ENCODE data around the gene TSPYL6. TPM values are rescaled to one million over a fixed set of nuclear protein-coding genes. Genes with fewer than 3 reads are reported as not detected.

The TSPYL6 gene
- total and polyA plus RNA-seq, 12 donors, result 0.11 TPM; not detected in 11

DNA sequence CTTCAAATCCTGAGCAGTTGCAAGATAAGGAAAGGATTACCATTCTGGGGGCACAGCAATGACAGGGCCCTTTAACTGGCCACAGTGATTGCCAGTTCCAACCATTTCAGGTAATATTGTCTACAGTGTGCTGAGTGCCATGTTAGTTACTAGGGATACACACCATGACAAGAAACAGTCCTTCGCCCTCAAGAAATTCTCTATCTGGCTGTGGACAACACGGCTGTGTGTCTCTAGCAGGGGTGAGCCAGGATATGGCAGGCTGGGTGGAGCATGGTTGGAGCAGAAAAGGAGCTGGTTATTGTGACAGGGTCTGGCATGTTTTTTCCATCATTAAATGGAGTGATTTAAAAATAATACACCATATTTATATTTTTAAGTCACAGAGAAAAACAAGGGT, 31.0 kb downstream of the TSPYL6 start:
- WGBS, 4 donors, result 90 to 97% (median 93%) methylated on average over 2 of the region's 2 CpGs
- intact Hi-C loops (cut with DNase I), result no loop called here
- DNase-seq, result no peak
- H3K36me3 ChIP-seq (replicated peaks in 1 of 2), result no peaks in the 10 kb centered on the region
- no peak overlapping the region for H3K4me3 ChIP-seq
- H3K9me3 ChIP-seq (replicated peaks in 1 of 3), result no peaks in the 10 kb centered on the region
- no peak for TF ChIP-seq CTCF (IDR thresholded peaks at IDR 0.05)
- TF ChIP-seq POLR2A (IDR thresholded peaks at IDR 0.05), result no peak
- peaks cover 0 to 14% of the 10 kb centered on the region in 2 donors for H3K4me1 ChIP-seq (replicated peaks in 1 of 2)
- H3K27ac ChIP-seq, result no peak overlapping the region
- H3K27me3 ChIP-seq, result no peaks in the 10 kb centered on the region

DNA sequence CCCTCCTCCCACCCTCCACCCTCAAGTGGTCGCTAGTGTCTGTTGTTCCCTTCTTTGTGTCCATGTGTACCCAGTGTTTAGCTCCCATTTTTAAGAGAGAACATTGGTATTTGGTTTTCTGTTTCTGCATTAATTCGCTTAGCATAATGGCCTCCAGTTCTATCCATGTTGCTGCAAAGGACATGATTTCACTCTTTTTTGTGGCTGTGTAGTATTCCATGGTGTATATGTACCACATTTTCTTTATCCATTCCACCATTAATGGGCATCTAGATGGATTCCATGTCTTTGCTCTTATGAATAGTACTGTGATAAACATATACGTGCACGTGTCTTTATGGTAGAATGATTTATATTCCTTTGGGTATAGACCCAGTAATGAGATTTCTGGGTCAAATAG, 42.9 kb downstream of the TSPYL6 start:
- H3K9me3 ChIP-seq (replicated peaks in 1 of 3), result peaks cover 0 to 4% (median 0%) of the 10 kb centered on the region in 3 donors
- TF ChIP-seq CTCF (IDR thresholded peaks at IDR 0.05), result no peak
- TF ChIP-seq POLR2A (IDR thresholded peaks at IDR 0.05), result no peak
- intact Hi-C loops (cut with DNase I), result no loop called here
- H3K4me1 ChIP-seq (replicated peaks in 1 of 2), result peaks cover 21 to 26% of the 10 kb centered on the region in 2 donors
- 97 to 98% (median 98%) methylated on average over 4 of the region's 4 CpGs for WGBS, 4 donors
- H3K4me3 ChIP-seq, result no peak overlapping the region
- H3K27ac ChIP-seq, result no peak overlapping the region
- no peak for DNase-seq
- no peaks in the 10 kb centered on the region for H3K27me3 ChIP-seq
- no peaks in the 10 kb centered on the region for H3K36me3 ChIP-seq (replicated peaks in 1 of 2)

- Histone ChIP-seq H3K4me3 (no peak overlapping the region), H3K36me3 (replicated peaks in 1 of 2) (no peaks in the 10 kb centered on the region), H3K4me1 (replicated peaks in 1 of 2) (peaks cover 26 to 32% of the 10 kb centered on the region in 2 donors), H3K27ac (peak overlapping the region in 1 of 5 donors; percentile 68), H3K9me3 (replicated peaks in 1 of 3) (peaks cover 0 to 4% (median 0%) of the 10 kb centered on the region in 3 donors), H3K27me3 (no peaks in the 10 kb centered on the region)
- 30 to 42% (median 31%) methylated on average over 1 of the region's 1 CpG for WGBS, 4 donors
- DNase-seq, result peak in 5 of 7 donors; percentile 21 to 50 (median 43)
- intact Hi-C loops (cut with DNase I), result no loop called here
- TF ChIP-seq CTCF (IDR thresholded peaks at IDR 0.05), result no peak
- TF ChIP-seq POLR2A (IDR thresholded peaks at IDR 0.05), result no peak
Measured at GRCh38 chr2:54212456-54212855, 43.6 kb downstream of the TSPYL6 start.

DNA sequence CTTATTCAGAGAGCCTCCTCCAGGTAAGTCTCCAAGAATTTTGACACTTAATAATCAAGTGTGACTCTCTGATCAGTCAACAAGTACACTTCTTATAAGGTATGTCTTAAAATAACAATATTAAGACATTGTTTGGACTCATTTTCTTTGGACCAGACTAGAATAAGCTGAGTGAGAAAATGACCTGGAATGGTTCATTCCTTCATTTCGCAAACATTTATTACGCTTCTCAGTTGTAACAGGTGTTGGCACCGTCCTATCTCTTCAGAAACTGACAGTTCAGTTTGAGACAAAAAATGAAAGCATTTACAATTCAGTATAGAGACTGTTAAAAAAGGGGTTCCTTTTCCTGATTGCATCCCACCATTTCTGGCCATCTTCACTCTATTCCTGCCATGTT, 46.6 kb downstream of the TSPYL6 start:
- H3K27ac ChIP-seq, result peak overlapping the region in 3 of 5 donors; percentile 7 to 78 (median 67)
- H3K4me3 ChIP-seq, result no peak overlapping the region
- intact Hi-C loops (cut with DNase I), result no loop called here
- TF ChIP-seq CTCF (IDR thresholded peaks at IDR 0.05) (no peak), POLR2A (IDR thresholded peaks at IDR 0.05) (no peak)
- H3K9me3 ChIP-seq (replicated peaks in 1 of 3), result no peaks in the 10 kb centered on the region
- no peaks in the 10 kb centered on the region for H3K27me3 ChIP-seq
- no peak for DNase-seq
- no peaks in the 10 kb centered on the region for H3K36me3 ChIP-seq (replicated peaks in 1 of 2)
- 73 to 93% (median 91%) methylated on average over 3 of the region's 3 CpGs for WGBS, 4 donors
- peaks cover 35 to 41% of the 10 kb centered on the region in 2 donors for H3K4me1 ChIP-seq (replicated peaks in 1 of 2)
